Endothelial cell of umbilical vein (primary cell): ENCODE measurements around the gene IL1R2. TPM values are rescaled to one million over a fixed set of nuclear protein-coding genes. Genes with fewer than 3 reads are reported as not detected.

Experiments used
- BruUV-seq: library from RNA; stranded (reverse); fragments of 400-500 nt; replicated peaks from 2 replicates; lab custom pipeline; 2021; lab: Mats Ljungman, UMichigan
- CTCF ChIA-PET: fragments of 300-600, 350-600 bp; sonication (Branson Sonifier 250); formaldehyde crosslinking; loops from one replicate; lab custom pipeline; 2021; ENCODE audit warnings: antibody characterized with exemption, inconsistent platforms; lab: Charles Lee
- POLR2A ChIA-PET: fragments of 300-600, 350-600 bp; sonication (Branson Sonifier 250); formaldehyde crosslinking; loops from one replicate; lab custom pipeline; 2021; ENCODE audit warnings: antibody characterized with exemption, inconsistent platforms; lab: Charles Lee
- DNase-seq: peaks from one replicate; pipeline ENCODE4 v3.0.0-alpha.2; 2011; ENCODE audit warnings: low read depth, low spot score
- FAIRE-seq: peaks from 2 replicates; lab custom pipeline; 2011; peaks lifted over from hg19 to GRCh38; lab: Jason Lieb, UNC
- H2AFZ ChIP-seq: 2 replicates; pipeline ENCODE4 v1.6.0; 2012; ENCODE audit warnings: low read depth, low read length, control low read depth, inconsistent platforms
- H3K27ac ChIP-seq: 2 replicates; pipeline ENCODE4 v1.5.1; 2011; ENCODE audit warnings: low read depth, mild to moderate bottlenecking, control low read depth, low read length, moderate library complexity; ENCODE audit not compliant: insufficient read depth
- H3K27me3 ChIP-seq, 2 experiments: 2 replicates each; pipeline versions ENCODE4 v1.6.0 to v1.6.1; 2011; ENCODE audit warnings: low read length in 2 of 2, mixed read lengths in 1 of 2; ENCODE audit not compliant: control insufficient read depth in 2 of 2, insufficient read depth in 2 of 2
- H3K36me3 ChIP-seq, 2 experiments: 2 replicates in 1 of 2; 3 replicates in 1 of 2; pipeline ENCODE4 v1.5.1; 2011; ENCODE audit warnings: low read length in 2 of 2, mild to moderate bottlenecking in 1 of 2, moderate library complexity in 1 of 2; ENCODE audit not compliant: control insufficient read depth in 2 of 2, insufficient read depth in 2 of 2; ENCODE audit errors: extremely low read depth in 1 of 2
- H3K4me1 ChIP-seq: 3 replicates; pipeline ENCODE4 v1.5.1; 2011; ENCODE audit warnings: mild to moderate bottlenecking, low read length; ENCODE audit not compliant: control insufficient read depth, insufficient read depth; ENCODE audit errors: extremely low read depth
- H3K4me2 ChIP-seq: 2 replicates; pipeline ENCODE4 v1.6.1; 2011; ENCODE audit warnings: low read length, control low read depth, mixed read lengths; ENCODE audit not compliant: insufficient read depth
- H3K4me3 ChIP-seq, 3 experiments: fragments of 200-600 bp in 1 of 3; sonication (generic), shearing (Covaris generic) in 1 of 3; replicated peaks in 1 of 3; 2 replicates each; pipeline ENCODE4 v1.5.1; 2011 to 2016; ENCODE audit warnings: control low read depth in 3 of 3, low read length in 3 of 3, mild to moderate bottlenecking in 2 of 3, inconsistent platforms in 1 of 3, low read depth in 1 of 3, moderate library complexity in 1 of 3; ENCODE audit not compliant: insufficient read depth in 1 of 3
- H3K79me2 ChIP-seq: 2 replicates; pipeline ENCODE4 v1.6.0; 2012; ENCODE audit warnings: low read length, inconsistent platforms; ENCODE audit not compliant: control insufficient read depth, insufficient read depth
- H3K9ac ChIP-seq: replicated peaks from 2 replicates; pipeline ENCODE3; 2011; ENCODE audit warnings: low read length, control low read depth; ENCODE audit not compliant: insufficient read depth; ENCODE audit errors: extremely low read depth
- H3K9me1 ChIP-seq: replicated peaks from 3 replicates; pipeline ENCODE4 v1.6.0; 2011; ENCODE audit warnings: mild to moderate bottlenecking, low read length; ENCODE audit not compliant: control insufficient read depth, insufficient read depth; ENCODE audit errors: extremely low read depth
- H3K9me3 ChIP-seq: replicated peaks from 2 replicates; pipeline ENCODE4 v1.5.1; 2012; ENCODE audit warnings: low read length, inconsistent platforms; ENCODE audit not compliant: control insufficient read depth, insufficient read depth
- H4K20me1 ChIP-seq: replicated peaks from 2 replicates; pipeline ENCODE3; 2011; ENCODE audit warnings: mild to moderate bottlenecking, low read length; ENCODE audit not compliant: control insufficient read depth, insufficient read depth; ENCODE audit errors: extremely low read depth
- CTCF ChIP-seq, 2 donors: IDR thresholded peaks; 1 replicate in 1 of 2; 2 replicates in 1 of 2; pipeline ENCODE4 v1.5.1; 2011; ENCODE audit warnings: low read length in 2 of 2, mild to moderate bottlenecking in 2 of 2, moderate library complexity in 2 of 2, control low read depth in 1 of 2, inconsistent platforms in 1 of 2, low read depth in 1 of 2; ENCODE audit not compliant: insufficient read depth in 1 of 2; ENCODE audit errors: extremely low read depth in 1 of 2
- EZH2 ChIP-seq: IDR thresholded peaks from 2 replicates; pipeline ENCODE4 v1.6.1; 2012; ENCODE audit warnings: borderline replicate concordance, low read depth, mild to moderate bottlenecking, moderate library complexity, low read length, inconsistent platforms; ENCODE audit not compliant: severe bottlenecking
- FOS ChIP-seq: IDR thresholded peaks from 2 replicates; pipeline ENCODE4 v1.6.1; 2011; ENCODE audit warnings: mild to moderate bottlenecking, low read length, moderate library complexity, borderline replicate concordance; ENCODE audit not compliant: insufficient read depth
- GATA2 ChIP-seq: IDR thresholded peaks from 2 replicates; pipeline ENCODE4 v1.7.0; 2011; ENCODE audit warnings: low read depth, mild to moderate bottlenecking, moderate library complexity, mixed read lengths, low read length; ENCODE audit not compliant: insufficient read length, insufficient read depth
- JUN ChIP-seq: IDR thresholded peaks from 2 replicates; pipeline ENCODE4 v1.6.1; 2011; ENCODE audit warnings: borderline replicate concordance, low read depth; ENCODE audit not compliant: insufficient read length, insufficient read depth
- MYC ChIP-seq: IDR thresholded peaks from one replicate; pipeline ENCODE4 v1.6.1; 2011; ENCODE audit warnings: mild to moderate bottlenecking, low read depth, low read length
- POLR2A ChIP-seq: IDR thresholded peaks from 2 replicates; pipeline ENCODE4 v1.6.1; 2012; ENCODE audit warnings: low read depth, mild to moderate bottlenecking, control low read depth, low read length
- POLR2AphosphoS5 ChIP-seq: IDR thresholded peaks from 2 replicates; pipeline ENCODE4 v1.6.1; 2012; ENCODE audit warnings: low read depth, mild to moderate bottlenecking, control low read depth, low read length, moderate library complexity; ENCODE audit not compliant: insufficient read depth
- dilution Hi-C: fragments of 300-500 bp; cut with MboI; formaldehyde crosslinking; loops from one replicate; pipeline ENCODE4 v1.15.0; 2019; ENCODE audit warnings: low sequenced_read_pairs; ENCODE audit not compliant: extremely low pct_ligation_motif_present
- intact Hi-C: fragments of 100-400 bp; cut with micrococcal nuclease; formaldehyde crosslinking; loops from one replicate; pipeline ENCODE4 v1.10.0; 2022
- polyA plus RNA-seq, 4 experiments: library from polyadenylated mRNA; depleted of rRNA in 3 of 4; stranded (reverse) in 3 of 4; unstranded in 1 of 4; fragments of >200 nt; gene quantifications; 2 replicates each; pipeline versions ENCODE4 v1.2.1 to v1.2.3, GENCODE V29; 2011 to 2012; ENCODE audit warnings: missing spikeins in 1 of 4
- total RNA-seq: library from RNA; stranded (reverse); gene quantifications from 2 replicates; pipeline ENCODE4 v1.2.3, GENCODE V29; 2021

IL1R2 gene
- total and polyA plus RNA-seq, 2 donors (not counting 3 experiments of a cell fraction or from before 2014, with no cell fraction given): not detected

- intact Hi-C loops (no loop called here), dilution Hi-C loops (no loop called here)
- CTCF ChIA-PET: no interaction called here
- TF ChIP-seq POLR2AphosphoS5 (no peak), CTCF (IDR thresholded peaks at IDR 0.05; ENCODE audit: extremely low read depth in 1 of 2, insufficient read depth in 1 of 2, low read depth in 1 of 2, low read length in 2 of 2) (no peak), GATA2 (no peak), MYC (no peak), JUN (no peak), POLR2A (no peak), FOS (no peak), EZH2 (no peak)
- no peaks in the 10 kb centered on the region for H3K36me3 ChIP-seq
- FAIRE-seq: no peak
- BruUV-seq: no TSS peak
- no peak overlapping the region for H3K27ac ChIP-seq
- H2AFZ ChIP-seq: no peak overlapping the region
- H3K79me2 ChIP-seq: no peaks in the 10 kb centered on the region
- no peaks in the 10 kb centered on the region for H3K9me3 ChIP-seq
- no peaks in the 10 kb centered on the region for H3K27me3 ChIP-seq
- H3K4me2 ChIP-seq: no peak overlapping the region
- no peaks in the 10 kb centered on the region for H3K9me1 ChIP-seq
- no peak for DNase-seq
- H3K4me1 ChIP-seq: peaks cover 17% of the 10 kb centered on the region
- no peak overlapping the region for H3K4me3 ChIP-seq
- POLR2A ChIA-PET: no interaction called here
- no peak overlapping the region for H3K9ac ChIP-seq
- no peaks in the 10 kb centered on the region for H4K20me1 ChIP-seq
These were observed 51.8 kb downstream of the IL1R2 start for GRCh38 chr2:102043560-102043959.
